ENCODE data around the gene FOXP4.
A peak's percentile ranks its signal among the peaks of the same experiment; 100 is the strongest.

The FOXP4 gene

GRCh38 chr6:41545703-41546474 is at the start of gene FOXP4:
TSS of gene FOXP4 (plus strand) at chr6:41546381. CDS start at chr6:41565761, 19,380 bp downstream.
- CTCF ChIA-PET: no interaction called here
- POLR2A ChIA-PET: no interaction called here
- peak; percentile 88 for DNase-seq (ENCODE audit: extremely low spot score)
- TF ChIP-seq CTCF (IDR thresholded peaks at IDR 0.05; ENCODE audit: control extremely low read depth, extremely low read depth, low read depth, missing control alignments): no peak

- TF ChIP-seq CTCF (IDR thresholded peaks at IDR 0.05; ENCODE audit: control extremely low read depth, extremely low read depth, low read depth, missing control alignments): no peak
- DNase-seq (ENCODE audit: extremely low spot score): no peak
- CTCF ChIA-PET: interaction anchor here (1.0 to 2.6 kb wide), 5 partner anchors 11 to 36 kb away, joined by 3 to 9 read pairs (median 4); no protein-coding TSS in a partner anchor
- POLR2A ChIA-PET: no interaction called here
These were observed 48.6 kb upstream of the FOXP4 start for GRCh38 chr6:41497573-41497972.

- TF ChIP-seq CTCF (IDR thresholded peaks at IDR 0.05; ENCODE audit: control extremely low read depth, extremely low read depth, low read depth, missing control alignments): no peak
- ChIA-PET CTCF (interaction anchor here (1.6 to 2.6 kb wide), 4 partner anchors 11 to 36 kb away, joined by 3 to 9 read pairs (median 4); no protein-coding TSS in a partner anchor), POLR2A (no interaction called here)
- no peak for DNase-seq (ENCODE audit: extremely low spot score)
These were observed 48.2 kb upstream of the FOXP4 start for GRCh38 chr6:41497994-41498393.

- DNase-seq (ENCODE audit: extremely low spot score): no peak
- CTCF ChIA-PET: interaction anchor here (1.2 to 1.8 kb wide), 3 partner anchors 10 to 93 kb away, joined by 3 to 5 read pairs (median 4); no protein-coding TSS in a partner anchor
- TF ChIP-seq CTCF (IDR thresholded peaks at IDR 0.05; ENCODE audit: control extremely low read depth, extremely low read depth, low read depth, missing control alignments): no peak
These were observed 47.1 kb upstream of the FOXP4 start for GRCh38 chr6:41498968-41499599.

GRCh38 chr6:41500561-41500960 is 45.6 kb upstream of the FOXP4 start:
- CTCF ChIA-PET: interaction anchor here (1.1 kb wide), 1 partner anchor 29 kb away, joined by 4 read pairs; no protein-coding TSS in a partner anchor
- TF ChIP-seq CTCF (IDR thresholded peaks at IDR 0.05; ENCODE audit: control extremely low read depth, extremely low read depth, low read depth, missing control alignments): no peak
- no peak for DNase-seq (ENCODE audit: extremely low spot score)
- POLR2A ChIA-PET: interaction anchor here (0.7 kb wide), 1 partner anchor 10 kb away, joined by 5 read pairs; no protein-coding TSS in a partner anchor

More at GRCh38 chr6:41498968-41499599, 47.1 kb upstream of the FOXP4 start:
- POLR2A ChIA-PET: no interaction called here

GRCh38 chr6:41502566-41502916 is 43.6 kb upstream of the FOXP4 start:
- TF ChIP-seq CTCF (IDR thresholded peaks at IDR 0.05; ENCODE audit: control extremely low read depth, extremely low read depth, low read depth, missing control alignments): no peak
- DNase-seq (ENCODE audit: extremely low spot score): no peak
- ChIA-PET CTCF (interaction anchor here (1.0 kb wide), 1 partner anchor 14 kb away, joined by 3 read pairs; no protein-coding TSS in a partner anchor), POLR2A (no interaction called here)
